ENCODE results near the gene HLTF. TPM values are rescaled to one million over a fixed set of nuclear protein-coding genes. Genes with fewer than 3 reads are reported as not detected.

Gene HLTF
- total and polyA plus RNA-seq, 2 of the 13 experiments (the other 11 are each of a cell fraction or from before 2014, with no cell fraction given): 12.0 to 22.9 TPM

- no peak for TF ChIP-seq GABPA (IDR thresholded peaks at IDR 0.05; ENCODE audit: low read depth, low read length)
- no peak for TF ChIP-seq GABPA (CRISPR knock-in tag; IDR thresholded peaks at IDR 0.05; ENCODE audit: low read depth)
- TF ChIP-seq ZNF646 (CRISPR knock-in tag; IDR thresholded peaks at IDR 0.05): no peak
- peak; percentile 65 for TF ChIP-seq ERF (CRISPR knock-in tag; IDR thresholded peaks at IDR 0.05)
- peak; percentile 80; the same call in 1 of the 2 replicates for TF ChIP-seq ZNF788 (CRISPR knock-in tag; IDR thresholded peaks at IDR 0.05; ENCODE audit: borderline replicate concordance)
- no peak for TF ChIP-seq ARNT (IDR thresholded peaks at IDR 0.05)
- no peak for TF ChIP-seq ZNF496 (CRISPR knock-in tag; IDR thresholded peaks at IDR 0.05; ENCODE audit: insufficient replicate concordance)
- TF ChIP-seq ZNF230 (CRISPR knock-in tag; IDR thresholded peaks at IDR 0.05): no peak
- no peak for TF ChIP-seq NBN (conservative IDR thresholded peaks at IDR 0.05)
- TF ChIP-seq ZNF503 (CRISPR knock-in tag; IDR thresholded peaks at IDR 0.05): peak; percentile 54; the same call in 1 of the 2 replicates
- TF ChIP-seq MTA1 (CRISPR knock-in tag; IDR thresholded peaks at IDR 0.05; ENCODE audit: borderline replicate concordance): peak; percentile 65; the same call in 1 of the 2 replicates
- no peak for TF ChIP-seq TIGD3 (CRISPR knock-in tag; IDR thresholded peaks at IDR 0.05; ENCODE audit: borderline replicate concordance)
- TF ChIP-seq ZNF281 (CRISPR knock-in tag; IDR thresholded peaks at IDR 0.05; ENCODE audit: borderline replicate concordance): no peak
- TF ChIP-seq ZFP36L1 (CRISPR knock-in tag; IDR thresholded peaks at IDR 0.05): no peak
These were observed 94.9 kb downstream of the HLTF start, which contains the start of gene GYG1 (continued) for GRCh38 chr3:148991219-148992026.
